Measurements from ENCODE around the gene COMMD9. TPM values are rescaled to one million over a fixed set of nuclear protein-coding genes. Genes with fewer than 3 reads are reported as not detected.
A peak's percentile ranks its signal among the peaks of the same experiment; 100 is the strongest.

The COMMD9 gene
- total RNA-seq, 4 donors from 2014 or later: 36.9 to 58.0 (median 47.8) TPM

GRCh38 chr11:36258730-36259360 is 30.4 kb downstream of the COMMD9 start:
- Histone ChIP-seq H3K4me1 (peaks cover 0 to 12% (median 0%) of the 10 kb centered on the region in 4 donors), H3K9me3 (peaks cover 0 to 7% (median 0%) of the 10 kb centered on the region in 4 donors), H3K27ac (no peak overlapping the region), H3K27me3 (no peaks in the 10 kb centered on the region), H3K4me3 (no peak overlapping the region), H3K36me3 (no peaks in the 10 kb centered on the region)
- DNase-seq (ENCODE audit: low spot score in 2 of 2): peak; percentile 19 to 45
- TF ChIP-seq POLR2A (IDR thresholded peaks at IDR 0.05) (no peak), CTCF (IDR thresholded peaks at IDR 0.05) (peak; percentile 32 to 73 (median 59))
- 24 to 26% methylated on average over 12 of the region's 12 CpGs for WGBS, 2 donors

GRCh38 chr11:36257351-36257750 is 31.9 kb downstream of the COMMD9 start:
- Histone ChIP-seq H3K9me3 (peaks cover 0 to 7% (median 0%) of the 10 kb centered on the region in 4 donors), H3K27ac (no peak overlapping the region), H3K4me1 (peaks cover 0 to 12% (median 0%) of the 10 kb centered on the region in 4 donors), H3K27me3 (no peaks in the 10 kb centered on the region), H3K36me3 (no peaks in the 10 kb centered on the region), H3K4me3 (no peak overlapping the region)
- DNase-seq (ENCODE audit: low spot score in 2 of 2): no peak
- TF ChIP-seq CTCF (IDR thresholded peaks at IDR 0.05) (no peak), POLR2A (IDR thresholded peaks at IDR 0.05) (no peak), EP300 (IDR thresholded peaks at IDR 0.05) (no peak)
- WGBS, 2 donors: 61 to 80% methylated on average over 5 of the region's 5 CpGs

GRCh38 chr11:36254713-36255112 is 34.5 kb downstream of the COMMD9 start:
- Histone ChIP-seq H3K27ac (no peak overlapping the region), H3K9me3 (peaks cover 0 to 16% (median 0%) of the 10 kb centered on the region in 4 donors), H3K4me3 (no peak overlapping the region), H3K4me1 (peaks cover 0 to 12% (median 0%) of the 10 kb centered on the region in 4 donors), H3K36me3 (peaks cover 0 to 4% (median 0%) of the 10 kb centered on the region in 3 donors), H3K27me3 (no peaks in the 10 kb centered on the region)
- 88 to 89% methylated on average over 1 of the region's 1 CpG for WGBS, 2 donors
- no peak for TF ChIP-seq CTCF (IDR thresholded peaks at IDR 0.05)
- no peak for TF ChIP-seq EP300 (IDR thresholded peaks at IDR 0.05)
- TF ChIP-seq POLR2A (IDR thresholded peaks at IDR 0.05): no peak
- DNase-seq (ENCODE audit: low spot score in 2 of 2): no peak

- 44 to 52% methylated on average over 5 of the region's 5 CpGs for WGBS, 2 donors
- TF ChIP-seq CTCF (IDR thresholded peaks at IDR 0.05): no peak
- no peak for TF ChIP-seq POLR2A (IDR thresholded peaks at IDR 0.05)
- TF ChIP-seq EP300 (IDR thresholded peaks at IDR 0.05): no peak
- Histone ChIP-seq H3K36me3 (peaks cover 0 to 4% (median 0%) of the 10 kb centered on the region in 3 donors), H3K27me3 (no peaks in the 10 kb centered on the region), H3K4me3 (no peak overlapping the region), H3K27ac (no peak overlapping the region), H3K9me3 (peaks cover 0 to 16% (median 0%) of the 10 kb centered on the region in 4 donors), H3K4me1 (peaks cover 0 to 2% (median 0%) of the 10 kb centered on the region in 4 donors)
- DNase-seq (ENCODE audit: low spot score in 2 of 2): no peak
Observed at GRCh38 chr11:36253238-36253637, 36.0 kb downstream of the COMMD9 start.

GRCh38 chr11:36251823-36252222 is 37.4 kb downstream of the COMMD9 start:
- peaks cover 0 to 4% (median 0%) of the 10 kb centered on the region in 3 donors for H3K36me3 ChIP-seq
- 35 to 50% methylated on average over 1 to 2 of the region's 2 CpGs for WGBS, 2 donors
- no peak overlapping the region for H3K4me3 ChIP-seq
- no peak for DNase-seq (ENCODE audit: low spot score in 2 of 2)
- H3K27ac ChIP-seq: no peak overlapping the region
- peaks cover 0 to 16% (median 0%) of the 10 kb centered on the region in 4 donors for H3K9me3 ChIP-seq
- no peaks in the 10 kb centered on the region for H3K27me3 ChIP-seq
- TF ChIP-seq EP300 (IDR thresholded peaks at IDR 0.05): no peak
- no peak for TF ChIP-seq POLR2A (IDR thresholded peaks at IDR 0.05)
- no peak for TF ChIP-seq CTCF (IDR thresholded peaks at IDR 0.05)
- no peaks in the 10 kb centered on the region for H3K4me1 ChIP-seq
